ENCODE data around the gene PRRG2. TPM values are rescaled to one million over a fixed set of nuclear protein-coding genes. Genes with fewer than 3 reads are reported as not detected.

PRRG2 gene
- total and polyA plus RNA-seq, 9 of the 15 experiments (the other 6 are each of a cell fraction or from before 2014, with no cell fraction given) = 0.06 to 1.1 (median 0.33) TPM

- TF ChIP-seq ZNF655 (CRISPR knock-in tag; IDR thresholded peaks at IDR 0.05) (no peak), IRF1 (CRISPR knock-in tag; IDR thresholded peaks at IDR 0.05; ENCODE audit: borderline replicate concordance) (no peak), KLF1 (tag; IDR thresholded peaks at IDR 0.05) (peak; percentile 55; the same call in 1 of the 2 replicates), TCFL5 (CRISPR knock-in tag; conservative IDR thresholded peaks at IDR 0.05) (no peak), ZFP1 (CRISPR knock-in tag; IDR thresholded peaks at IDR 0.05) (no peak), CC2D1A (IDR thresholded peaks at IDR 0.05) (no peak), HLTF (IDR thresholded peaks at IDR 0.05) (peak; percentile 51; the same call in 1 of the 2 replicates), RFX7 (CRISPR knock-in tag; IDR thresholded peaks at IDR 0.05) (no peak), SIRT6 (IDR thresholded peaks at IDR 0.05; ENCODE audit: low read depth, low read length) (no peak), PATZ1 (CRISPR knock-in tag; IDR thresholded peaks at IDR 0.05; ENCODE audit: borderline replicate concordance) (no peak), SMAD1 (IDR thresholded peaks at IDR 0.05; ENCODE audit: low read depth, low read length, partially characterized antibody) (peak; percentile 83), IRF2 (CRISPR knock-in tag; IDR thresholded peaks at IDR 0.05) (no peak), NONO (IDR thresholded peaks at IDR 0.05; ENCODE audit: low read depth in 2 of 2, low read length in 1 of 2) (no peak), SREBF2 (CRISPR knock-in tag; IDR thresholded peaks at IDR 0.05) (no peak), PREB (CRISPR knock-in tag; IDR thresholded peaks at IDR 0.05) (no peak), HDAC3 (IDR thresholded peaks at IDR 0.05; ENCODE audit: borderline replicate concordance, partially characterized antibody) (no peak), ZNF436 (CRISPR knock-in tag; IDR thresholded peaks at IDR 0.05) (no peak), ZNF143 (CRISPR knock-in tag; IDR thresholded peaks at IDR 0.05) (peak; percentile 59; the same call in 1 of the 2 replicates), TAF7 (tag; IDR thresholded peaks at IDR 0.05) (0 out of 2 replicates have a peak, but pooled peaks have one; percentile 13), ZNF133 (CRISPR knock-in tag; IDR thresholded peaks at IDR 0.05) (no peak), NBN (IDR thresholded peaks at IDR 0.05; ENCODE audit: low read depth) (no peak), ZNF212 (CRISPR knock-in tag; IDR thresholded peaks at IDR 0.05) (no peak), MTA1 (IDR thresholded peaks at IDR 0.05; ENCODE audit: borderline replicate concordance) (no peak; the same call in 1 of the 2 replicates), ZNF253 (CRISPR knock-in tag; conservative IDR thresholded peaks at IDR 0.05) (no peak), SLC30A9 (CRISPR knock-in tag; IDR thresholded peaks at IDR 0.05) (no peak), PHB2 (IDR thresholded peaks at IDR 0.05; ENCODE audit: low read depth) (no peak)
Observed at GRCh38 chr19:49640113-49640898, 59.2 kb downstream of the PRRG2 start, which contains the start of gene RRAS (continued).
